ENCODE data around the gene NMNAT1.
"Not testable (repeated sequence)": the region's sequence is repeated elsewhere in the genome, so short reads cannot be mapped to it uniquely, and the experiment has no call there.

NMNAT1 gene

GRCh38 chr1:10020086-10020485, 76.8 kb downstream of the NMNAT1 start:
- no peak for DNase-seq (ENCODE audit: low read depth)

GRCh38 chr1:10020678-10021077, 77.4 kb downstream of the NMNAT1 start:
- DNase-seq (ENCODE audit: low read depth), result not testable (repeated sequence)

DNA sequence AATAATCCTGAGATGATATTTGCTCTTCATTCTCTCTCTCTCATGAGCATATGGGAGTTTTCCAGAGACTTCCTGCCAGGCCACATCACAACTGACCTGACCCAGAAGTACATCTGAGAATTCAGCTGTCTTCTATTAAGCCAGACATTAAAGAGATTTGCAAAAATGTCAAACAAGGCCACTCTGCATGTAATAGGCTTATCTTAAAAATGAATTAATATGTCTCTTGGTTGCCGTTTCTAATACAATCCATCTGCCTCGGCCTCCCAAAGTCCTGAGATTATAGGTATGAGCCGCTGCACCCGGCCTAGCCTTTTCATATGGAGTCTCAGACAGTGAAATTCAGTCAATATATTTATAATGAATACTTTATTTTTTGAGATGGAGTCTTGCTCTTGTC, 78.7 kb downstream of the NMNAT1 start:
- not testable (repeated sequence) for DNase-seq (ENCODE audit: low read depth)

GRCh38 chr1:10022656-10023055, 79.4 kb downstream of the NMNAT1 start:
- no peak for DNase-seq (ENCODE audit: low read depth)

- no peak for DNase-seq (ENCODE audit: low read depth)
Measured at GRCh38 chr1:10025354-10025753, 82.1 kb downstream of the NMNAT1 start.

DNA sequence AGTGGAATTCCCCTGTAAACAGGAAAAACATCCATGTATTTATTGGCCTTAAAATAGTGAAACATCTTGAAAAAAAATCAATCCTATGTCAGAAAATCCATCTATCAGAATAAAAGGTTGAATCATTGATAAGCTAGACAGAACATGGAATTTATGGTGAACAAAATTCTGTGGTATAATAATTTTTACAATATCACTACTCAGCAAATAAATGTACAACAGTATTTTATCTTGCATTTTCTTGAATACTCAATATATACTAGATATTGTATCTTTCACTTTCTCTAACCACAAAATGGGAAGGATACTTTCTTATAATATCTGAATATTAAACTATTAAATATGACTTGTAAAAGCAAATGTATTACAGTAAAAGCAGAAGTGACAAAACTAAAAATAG, 83.8 kb downstream of the NMNAT1 start:
- DNase-seq (ENCODE audit: low read depth), result no peak

- DNase-seq (ENCODE audit: low read depth), result not testable (repeated sequence)
Measured at GRCh38 chr1:10028956-10029500, 85.8 kb downstream of the NMNAT1 start.

DNA sequence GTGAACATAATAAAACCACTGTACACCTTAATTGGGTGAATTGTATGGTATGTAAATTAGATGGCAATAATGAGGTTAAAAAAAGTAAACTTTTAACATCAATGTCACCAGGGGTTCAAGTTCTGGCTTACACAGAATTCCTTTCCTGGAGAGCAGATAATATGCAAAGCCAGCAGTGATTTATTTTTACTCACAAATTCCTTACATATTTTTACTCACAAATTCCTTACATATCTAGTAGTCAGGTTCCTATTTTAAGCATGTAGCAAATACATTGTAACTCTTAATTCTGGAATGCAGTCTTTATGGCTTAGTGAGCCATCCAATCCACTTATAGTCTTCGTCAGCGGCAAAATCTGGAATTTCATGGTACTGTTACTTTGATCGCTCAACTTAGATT, 88.2 kb downstream of the NMNAT1 start:
- DNase-seq (ENCODE audit: low read depth), result peak; percentile 82

GRCh38 chr1:10032590-10033358, 89.5 kb downstream of the NMNAT1 start, which contains the start of gene UBE4B:
UBE4B (plus strand) TSS chr1:10032958; CDS start chr1:10033671, 713 bp downstream.
- DNase-seq (ENCODE audit: low read depth), result peak; percentile 92

DNA sequence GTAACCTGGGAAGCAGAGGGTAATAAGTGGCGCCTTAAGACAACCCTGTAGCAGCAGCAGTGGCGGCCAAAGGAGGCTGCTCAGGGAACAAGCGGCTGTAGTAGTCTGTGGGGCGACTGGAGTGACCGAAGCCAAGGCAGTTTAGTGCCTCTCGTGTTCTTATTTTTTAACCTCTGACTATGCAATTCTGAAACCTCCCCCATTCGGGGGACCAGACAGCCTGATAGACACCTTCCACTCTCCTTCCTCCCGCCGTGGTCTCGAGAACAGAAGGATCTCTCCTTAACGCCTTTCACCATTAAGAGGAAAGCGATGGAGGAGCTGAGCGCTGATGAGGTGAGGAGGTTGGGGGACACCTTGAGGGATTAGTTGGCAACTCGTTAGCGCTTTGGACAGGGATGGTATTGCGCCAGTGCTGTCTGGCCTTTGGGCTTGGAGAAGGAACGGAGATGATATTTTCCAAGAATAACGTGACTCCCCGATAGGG, 90.1 kb downstream of the NMNAT1 start:
- DNase-seq (ENCODE audit: low read depth), result no peak

Measured in HS-5 (cell line).